GM19328 (cell line): ENCODE measurements around the gene FHIT.
"Not testable (repeated sequence)": the region's sequence is repeated elsewhere in the genome, so short reads cannot be mapped to it uniquely, and the experiment has no call there.

Source experiments
- ATAC-seq: cut with Tn5 transposase; IDR thresholded peaks from one replicate; pipeline ENCODE4 v1.9.1; 2021; ENCODE audit warnings: mild to moderate bottlenecking, moderate library complexity; ENCODE audit not compliant: unreplicated experiment

Gene FHIT

GRCh38 chr3:60949146-60949545, 302.1 kb downstream of the FHIT start:
- no peak for ATAC-seq

GRCh38 chr3:60948488-60948887, 302.8 kb downstream of the FHIT start:
- ATAC-seq = no peak

- ATAC-seq = no peak
Measured at GRCh38 chr3:60935709-60936108, 315.5 kb downstream of the FHIT start.

- ATAC-seq = no peak
Measured at GRCh38 chr3:60933824-60934223, 317.4 kb downstream of the FHIT start.

DNA sequence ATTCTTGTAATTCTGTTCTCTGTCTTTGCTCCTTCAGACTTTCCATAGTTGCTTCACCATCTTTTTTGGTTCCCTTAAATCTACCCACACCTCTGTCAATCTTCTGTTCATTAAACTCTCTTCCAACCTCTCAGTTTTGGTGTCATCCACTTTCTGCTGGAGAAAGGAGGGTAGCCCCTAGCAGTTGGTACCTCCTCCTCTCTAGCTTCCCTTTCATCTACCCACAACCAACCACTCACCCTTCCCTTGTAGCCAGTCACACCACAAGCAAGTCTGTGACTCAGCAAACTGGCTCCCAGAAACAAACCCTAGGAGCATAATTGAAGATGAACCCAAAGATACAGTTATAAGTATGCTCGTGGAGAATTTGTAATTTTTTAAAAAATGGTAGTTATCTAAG, 318.6 kb downstream of the FHIT start:
- ATAC-seq = no peak

DNA sequence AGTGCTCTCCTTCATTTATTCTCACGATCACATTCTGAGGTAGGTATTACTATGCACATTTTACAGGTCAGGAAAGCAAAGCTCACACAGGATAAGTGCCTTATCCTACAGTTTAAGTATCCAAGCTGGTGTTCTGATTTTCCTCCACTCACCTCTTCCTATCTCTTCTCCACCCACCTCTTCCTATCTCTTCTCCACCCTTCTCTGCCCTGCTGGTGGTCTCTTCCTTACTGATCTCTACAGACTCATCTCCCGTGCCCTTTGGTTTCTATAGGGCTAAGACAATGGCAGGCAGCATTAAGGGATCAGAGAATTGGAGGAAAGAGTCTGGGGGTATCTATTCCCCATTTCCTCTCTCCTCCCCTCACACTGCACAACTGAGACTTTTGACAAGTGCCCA, 319.1 kb downstream of the FHIT start:
- no peak for ATAC-seq

DNA sequence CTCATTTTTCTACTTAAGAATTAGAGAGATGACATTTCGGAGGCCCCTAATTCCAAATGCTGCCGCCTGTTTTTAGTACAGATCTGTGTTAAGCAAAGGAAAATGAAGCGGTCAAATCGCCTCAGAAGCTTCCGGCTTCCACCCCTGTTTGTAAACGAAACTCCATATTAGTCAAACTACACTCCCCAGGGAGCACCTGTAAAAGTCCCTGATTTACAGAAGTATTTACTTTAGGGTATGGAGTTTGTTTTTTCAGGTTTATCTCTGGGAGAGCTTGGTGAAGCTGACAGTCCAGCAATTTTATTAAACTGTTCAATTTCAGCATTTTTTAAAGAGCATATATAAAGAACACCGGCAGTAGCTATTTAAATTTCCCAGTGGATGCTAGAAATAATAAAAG, 319.8 kb downstream of the FHIT start:
- ATAC-seq = no peak

DNA sequence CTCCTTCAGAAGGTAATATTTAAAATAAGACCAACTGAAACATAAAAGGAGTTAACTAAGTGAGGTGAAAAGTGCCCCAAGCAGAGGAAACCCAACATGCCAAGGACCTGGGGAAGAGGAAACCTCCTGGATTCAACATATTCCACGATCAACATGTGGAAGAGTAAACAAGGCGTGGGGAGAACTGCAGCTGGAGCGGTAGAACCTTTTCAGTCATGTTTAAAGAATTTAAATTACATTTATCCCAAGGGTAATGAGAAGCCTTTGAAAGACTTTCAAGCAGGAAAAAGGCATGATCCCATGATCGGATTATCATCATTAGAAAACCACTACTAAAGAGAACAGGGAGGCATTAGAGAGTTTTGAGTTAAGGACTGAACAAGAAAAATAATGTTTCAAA, 330.7 kb downstream of the FHIT start:
- no peak for ATAC-seq

- no peak for ATAC-seq
Measured at GRCh38 chr3:60919296-60919695, 332.0 kb downstream of the FHIT start.

- ATAC-seq = no peak
Measured at GRCh38 chr3:60917141-60917540, 334.1 kb downstream of the FHIT start.

DNA sequence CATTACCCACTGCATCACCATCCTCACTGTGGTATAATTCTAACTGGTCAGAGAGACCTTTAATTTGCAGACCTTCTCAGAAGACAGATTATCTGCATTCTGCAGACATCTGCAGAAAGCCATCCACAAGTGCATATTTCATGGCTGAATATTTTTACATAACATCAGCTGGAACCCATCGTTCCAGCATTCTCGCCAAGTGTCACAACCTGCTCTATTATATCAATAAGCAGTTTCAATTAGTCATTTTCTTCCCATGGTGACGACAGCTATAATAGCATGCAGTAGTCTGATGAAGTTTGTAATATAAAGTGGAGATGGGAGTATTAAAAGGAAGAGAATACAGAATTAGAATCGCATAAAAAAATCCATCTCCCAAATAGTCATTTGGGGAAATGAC, 334.7 kb downstream of the FHIT start:
- no peak for ATAC-seq

GRCh38 chr3:60913474-60913873, 337.8 kb downstream of the FHIT start:
- no peak for ATAC-seq

DNA sequence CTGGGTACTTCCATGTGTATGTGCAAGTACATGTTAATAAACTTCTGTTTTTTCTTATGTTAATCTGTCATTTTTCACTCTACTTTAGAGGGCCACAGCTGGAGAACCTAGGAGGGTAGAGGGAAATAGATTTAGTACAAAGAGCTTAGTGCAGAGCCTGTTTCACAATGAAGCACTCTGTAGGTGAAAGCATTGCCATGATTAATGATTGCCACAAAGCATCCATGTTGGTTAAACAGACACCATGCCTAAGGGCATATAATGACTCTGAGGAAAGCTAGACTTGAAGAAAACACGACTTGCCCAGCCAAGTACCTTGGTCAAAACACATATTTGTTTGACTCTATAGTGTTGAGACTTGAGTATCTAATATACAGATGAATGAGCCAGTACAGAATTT, 338.4 kb downstream of the FHIT start:
- no peak for ATAC-seq

GRCh38 chr3:60912142-60912541, 339.1 kb downstream of the FHIT start:
- ATAC-seq = no peak

DNA sequence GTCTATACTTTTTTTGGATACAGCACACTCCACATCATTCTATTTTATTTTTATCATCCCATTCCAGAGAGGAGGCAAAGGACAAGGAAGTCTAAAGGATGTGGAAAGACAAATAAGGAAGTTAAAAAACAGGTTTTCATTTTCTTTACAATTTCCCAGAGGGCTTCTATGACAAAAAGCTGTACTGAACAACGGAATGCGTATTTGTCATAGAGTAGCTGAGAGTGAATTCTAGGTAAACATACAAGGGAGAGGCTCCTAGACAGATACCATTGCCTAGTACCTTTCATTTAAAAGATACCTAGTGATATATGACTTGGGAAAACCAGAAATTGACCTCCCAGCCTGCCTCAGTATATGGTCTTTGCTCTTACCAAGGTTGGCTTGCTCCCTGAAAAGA, 341.7 kb downstream of the FHIT start:
- no peak for ATAC-seq

DNA sequence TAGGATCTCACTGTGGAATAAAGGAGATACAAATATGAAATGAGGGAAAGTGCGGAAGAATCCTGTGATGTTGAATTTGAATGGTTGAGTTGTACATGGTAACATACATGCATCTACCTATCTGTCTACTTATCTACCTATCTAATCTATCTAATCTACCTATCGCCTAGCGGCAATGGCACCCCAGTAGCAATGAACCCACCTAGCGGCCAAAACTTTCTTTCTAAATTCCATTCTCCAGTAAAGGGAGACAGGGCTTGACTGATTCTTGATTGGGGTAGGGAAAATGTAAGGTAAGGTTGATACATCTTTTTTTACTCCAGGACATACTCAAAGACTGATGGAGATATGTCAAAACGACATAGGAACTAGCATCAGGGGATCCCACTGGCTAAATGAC, 345.0 kb downstream of the FHIT start:
- ATAC-seq = no peak

- no peak for ATAC-seq
Measured at GRCh38 chr3:60898321-60898720, 352.9 kb downstream of the FHIT start.

DNA sequence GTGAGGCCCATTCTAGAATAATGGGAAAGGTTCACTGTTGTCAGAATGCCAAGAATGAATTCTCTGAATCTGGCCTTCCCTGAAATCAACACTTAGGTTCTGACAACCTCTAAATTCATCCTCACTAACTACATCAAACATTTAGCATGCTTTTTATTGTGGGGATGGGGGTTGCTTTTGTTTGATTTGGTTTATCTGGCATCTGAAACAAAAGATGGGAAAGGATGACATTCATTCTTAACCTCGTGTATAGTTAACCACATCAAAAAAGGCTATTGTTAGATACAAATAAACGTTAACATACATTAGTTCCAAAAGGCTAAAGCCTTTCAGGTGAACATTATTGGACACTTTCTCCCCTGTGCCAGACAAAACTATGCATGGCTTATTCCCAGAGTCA, 357.3 kb downstream of the FHIT start:
- no peak for ATAC-seq

- no peak for ATAC-seq
Measured at GRCh38 chr3:60890226-60890625, 361.0 kb downstream of the FHIT start.

DNA sequence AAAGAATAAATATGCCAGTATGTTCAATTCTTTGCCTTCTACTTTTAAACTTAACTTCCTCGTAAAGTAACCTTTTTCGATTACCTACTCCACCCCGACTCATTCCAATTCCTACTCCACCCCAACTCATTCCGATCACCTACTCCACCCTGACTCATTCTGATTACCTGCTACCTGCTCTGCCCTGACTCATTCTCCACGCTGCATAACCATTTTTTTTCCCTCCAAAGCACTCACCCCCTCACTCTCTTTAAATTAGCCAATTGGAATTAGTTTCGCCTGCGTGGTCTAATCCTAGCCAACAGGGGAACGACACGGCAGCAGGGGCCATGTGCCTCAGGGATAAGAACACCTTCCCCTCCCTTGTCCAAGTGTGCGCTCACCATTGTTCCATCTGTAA, 362.3 kb downstream of the FHIT start:
- not testable (repeated sequence) for ATAC-seq

DNA sequence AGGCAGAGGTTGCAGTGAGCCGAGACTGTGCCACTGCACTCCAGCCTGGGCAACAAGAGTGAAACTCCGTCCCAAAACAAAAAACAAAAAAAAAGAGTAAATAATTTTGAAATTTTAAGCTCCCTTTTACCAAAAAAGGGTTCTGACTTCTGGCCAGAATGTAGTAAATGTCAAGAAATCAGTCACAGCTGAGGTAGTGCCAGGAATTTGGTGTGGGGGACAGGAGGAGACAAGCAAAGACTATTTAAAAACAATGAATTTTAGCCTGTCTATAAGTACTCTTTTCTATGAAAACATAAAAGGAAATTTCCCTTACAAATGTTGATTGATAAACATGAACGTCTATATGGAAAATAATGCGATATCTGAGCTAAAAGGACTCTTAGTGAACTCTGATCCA, 363.7 kb downstream of the FHIT start:
- no peak for ATAC-seq

- ATAC-seq = no peak
Measured at GRCh38 chr3:60886518-60886917, 364.7 kb downstream of the FHIT start.

GRCh38 chr3:60884005-60884404, 367.2 kb downstream of the FHIT start:
- ATAC-seq = no peak

DNA sequence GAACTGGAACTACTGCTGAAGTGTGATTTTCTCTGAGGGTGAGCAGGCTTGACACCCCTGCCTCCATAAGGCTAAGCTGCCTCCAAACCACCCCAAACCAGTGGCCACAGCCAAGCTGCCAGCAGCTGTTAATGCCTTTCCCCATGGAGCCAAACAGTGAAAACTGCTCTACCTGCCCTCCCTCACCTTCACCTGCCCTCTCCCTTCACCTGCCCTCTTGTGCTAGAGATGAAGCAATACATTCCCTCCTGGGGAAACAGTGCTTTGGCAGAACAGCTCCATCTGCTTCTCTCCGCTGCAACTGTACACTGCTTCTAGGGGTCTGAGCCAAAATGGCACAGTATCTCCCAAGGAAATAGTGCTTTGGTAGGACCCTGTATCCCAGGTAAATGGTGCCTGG, 374.1 kb downstream of the FHIT start:
- ATAC-seq = no peak
